Measurements from ENCODE around the gene CTDP1.
"Not testable (repeated sequence)": the region's sequence is repeated elsewhere in the genome, so short reads cannot be mapped to it uniquely, and the experiment has no call there.

CTDP1 gene

GRCh38 chr18:79727211-79727610 lies 47.6 kb downstream of the CTDP1 start:
- no peak for DNase-seq

GRCh38 chr18:79728931-79729586 lies 49.5 kb downstream of the CTDP1 start:
- no peak for DNase-seq

- DNase-seq = no peak
These were observed 50.0 kb downstream of the CTDP1 start for GRCh38 chr18:79729611-79730010.

GRCh38 chr18:79730804-79731203 lies 51.2 kb downstream of the CTDP1 start:
- no peak for DNase-seq

- not testable (repeated sequence) for DNase-seq
These were observed 52.5 kb downstream of the CTDP1 start for GRCh38 chr18:79731881-79732720.

GRCh38 chr18:79732721-79733025 lies 53.1 kb downstream of the CTDP1 start:
- no peak for DNase-seq

- DNase-seq = no peak
These were observed 53.6 kb downstream of the CTDP1 start for GRCh38 chr18:79733135-79733701.

- DNase-seq = no peak
These were observed 54.6 kb downstream of the CTDP1 start for GRCh38 chr18:79733986-79734770.

- no peak for DNase-seq
These were observed 55.7 kb downstream of the CTDP1 start for GRCh38 chr18:79735071-79735980.

GRCh38 chr18:79736230-79736629 lies 56.6 kb downstream of the CTDP1 start:
- no peak for DNase-seq

GRCh38 chr18:79736846-79737245 lies 57.2 kb downstream of the CTDP1 start:
- DNase-seq = no peak

- no peak for DNase-seq
These were observed 57.8 kb downstream of the CTDP1 start for GRCh38 chr18:79737426-79737825.

- peak; percentile 10 for DNase-seq
These were observed 58.4 kb downstream of the CTDP1 start for GRCh38 chr18:79738041-79738461.

GRCh38 chr18:79738581-79739439 lies 59.2 kb downstream of the CTDP1 start:
- DNase-seq = no peak

- DNase-seq = no peak
These were observed 59.8 kb downstream of the CTDP1 start for GRCh38 chr18:79739440-79739778.

GRCh38 chr18:79740047-79740446 lies 60.4 kb downstream of the CTDP1 start:
- peak; percentile 11 for DNase-seq

- no peak for DNase-seq
These were observed 61.1 kb downstream of the CTDP1 start for GRCh38 chr18:79740521-79741361.

- DNase-seq = no peak
These were observed 61.7 kb downstream of the CTDP1 start for GRCh38 chr18:79741362-79741700.

- no peak for DNase-seq
These were observed 62.5 kb downstream of the CTDP1 start for GRCh38 chr18:79742076-79742475.

GRCh38 chr18:79744625-79745024 lies 65.0 kb downstream of the CTDP1 start:
- DNase-seq = no peak

- DNase-seq = no peak
These were observed 67.1 kb downstream of the CTDP1 start for GRCh38 chr18:79746730-79747129.
